HG02798 (cell line): ENCODE measurements around the gene MMP1.

Experiments
- ATAC-seq: cut with Tn5 transposase; IDR thresholded peaks from one replicate; pipeline ENCODE4 v1.9.1; 2021; ENCODE audit warnings: mild to moderate bottlenecking; ENCODE audit not compliant: unreplicated experiment, poor library complexity

Gene MMP1

GRCh38 chr11:102809971-102810370, 12.0 kb upstream of the MMP1 start:
- no peak for ATAC-seq

- no peak for ATAC-seq
These were observed 10.0 kb upstream of the MMP1 start for GRCh38 chr11:102807921-102808320.

GRCh38 chr11:102806296-102806695, 8.3 kb upstream of the MMP1 start:
- ATAC-seq: no peak

- ATAC-seq: no peak
These were observed 4.4 kb upstream of the MMP1 start for GRCh38 chr11:102802341-102802740.

GRCh38 chr11:102800767-102801166, 2.8 kb upstream of the MMP1 start:
- no peak for ATAC-seq

GRCh38 chr11:102799681-102800340, 1.9 kb upstream of the MMP1 start:
- ATAC-seq: no peak

GRCh38 chr11:102794382-102794781, 3.6 kb downstream of the MMP1 start:
- peak; percentile 92 for ATAC-seq

- ATAC-seq: no peak
These were observed 4.2 kb downstream of the MMP1 start for GRCh38 chr11:102793677-102794290.

GRCh38 chr11:102792604-102793003, 5.4 kb downstream of the MMP1 start:
- no peak for ATAC-seq

GRCh38 chr11:102791271-102792036, 6.5 kb downstream of the MMP1 start:
- ATAC-seq: no peak

- ATAC-seq: no peak
These were observed 9.5 kb downstream of the MMP1 start for GRCh38 chr11:102788334-102788995.

- no peak for ATAC-seq
These were observed 13.6 kb downstream of the MMP1 start for GRCh38 chr11:102784380-102784779.

GRCh38 chr11:102783720-102784119, 14.2 kb downstream of the MMP1 start:
- ATAC-seq: no peak

- no peak for ATAC-seq
These were observed 14.9 kb downstream of the MMP1 start for GRCh38 chr11:102783016-102783415.

- ATAC-seq: no peak
These were observed 16.3 kb downstream of the MMP1 start for GRCh38 chr11:102781676-102782075.

GRCh38 chr11:102780491-102780918, 17.5 kb downstream of the MMP1 start, which contains the start of gene MMP10:
Gene MMP10, minus strand, starts transcription at chr11:102780628. Its CDS starts 37 bp downstream, at chr11:102780591.
- ATAC-seq: no peak

- ATAC-seq: no peak
These were observed 21.5 kb downstream of the MMP1 start for GRCh38 chr11:102776454-102776853.

GRCh38 chr11:102773386-102773785, 24.6 kb downstream of the MMP1 start:
- no peak for ATAC-seq

- no peak for ATAC-seq
These were observed 26.6 kb downstream of the MMP1 start for GRCh38 chr11:102771351-102771750.

- no peak for ATAC-seq
These were observed 27.8 kb downstream of the MMP1 start for GRCh38 chr11:102770191-102770590.

- ATAC-seq: no peak
These were observed 30.2 kb downstream of the MMP1 start for GRCh38 chr11:102767800-102768199.
